ENCODE data around the gene FBXO44.
A peak's percentile ranks its signal among the peaks of the same experiment; 100 is the strongest.
"Not testable (repeated sequence)": the region's sequence is repeated elsewhere in the genome, so short reads cannot be mapped to it uniquely, and the experiment has no call there.

The FBXO44 gene

GRCh38 chr1:11654137-11654938, at the start of gene FBXO44, which contains the start of gene FBXO2:
Gene FBXO44, plus strand, starts transcription at chr1:11654877. Its CDS starts 959 bp downstream, at chr1:11655836.
Gene FBXO2, minus strand, starts transcription at chr1:11654429. Its CDS starts 89 bp downstream, at chr1:11654340.
- Histone ChIP-seq H3K27me3 (ENCODE audit: control insufficient read depth, insufficient read depth, low read length) (peaks cover 24% of the 10 kb centered on the region), H3K36me3 (ENCODE audit: control insufficient read depth, insufficient read depth, low read length) (no peaks in the 10 kb centered on the region), H3K4me3 (ENCODE audit: low read length) (no peak within 1 kb of the TSS), H3K9me3 (ENCODE audit: control insufficient read depth, low read length) (no peaks in the 10 kb centered on the region), H3K4me1 (ENCODE audit: control insufficient read depth, insufficient read depth, low read length) (peaks cover 32% of the 10 kb centered on the region), H3K9ac (ENCODE audit: low read length) (peak within 1 kb of the TSS; percentile 53)

- Histone ChIP-seq H3K36me3 (ENCODE audit: control insufficient read depth, insufficient read depth, low read length) (no peaks in the 10 kb centered on the region), H3K9ac (ENCODE audit: low read length) (no peak overlapping the region), H3K4me3 (ENCODE audit: low read length) (no peak overlapping the region), H3K9me3 (ENCODE audit: control insufficient read depth, low read length) (no peaks in the 10 kb centered on the region), H3K4me1 (ENCODE audit: control insufficient read depth, insufficient read depth, low read length) (no peaks in the 10 kb centered on the region), H3K27me3 (ENCODE audit: control insufficient read depth, insufficient read depth, low read length) (peaks cover 7% of the 10 kb centered on the region)
Observed at GRCh38 chr1:11606775-11607174, 47.9 kb upstream of the FBXO44 start.

- not testable (repeated sequence) for H3K27me3 ChIP-seq (ENCODE audit: control insufficient read depth, insufficient read depth, low read length); H3K36me3 ChIP-seq (ENCODE audit: control insufficient read depth, insufficient read depth, low read length); H3K4me3 ChIP-seq (ENCODE audit: low read length); H3K4me1 ChIP-seq (ENCODE audit: control insufficient read depth, insufficient read depth, low read length); H3K9me3 ChIP-seq (ENCODE audit: control insufficient read depth, low read length); H3K9ac ChIP-seq (ENCODE audit: low read length)
Observed at GRCh38 chr1:11608596-11609130, 46.0 kb upstream of the FBXO44 start.

- H3K9me3 ChIP-seq (ENCODE audit: control insufficient read depth, low read length); H3K36me3 ChIP-seq (ENCODE audit: control insufficient read depth, insufficient read depth, low read length); H3K4me1 ChIP-seq (ENCODE audit: control insufficient read depth, insufficient read depth, low read length): not testable (repeated sequence)
Observed at GRCh38 chr1:11609378-11609777, 45.3 kb upstream of the FBXO44 start.

GRCh38 chr1:11610629-11611180, 44.0 kb upstream of the FBXO44 start:
- H3K27me3 ChIP-seq (ENCODE audit: control insufficient read depth, insufficient read depth, low read length), result no peaks in the 10 kb centered on the region
- H3K4me1 ChIP-seq (ENCODE audit: control insufficient read depth, insufficient read depth, low read length), result no peaks in the 10 kb centered on the region
- H3K36me3 ChIP-seq (ENCODE audit: control insufficient read depth, insufficient read depth, low read length), result no peaks in the 10 kb centered on the region
- H3K9ac ChIP-seq (ENCODE audit: low read length), result no peak overlapping the region
- H3K9me3 ChIP-seq (ENCODE audit: control insufficient read depth, low read length), result no peaks in the 10 kb centered on the region
- H3K4me3 ChIP-seq (ENCODE audit: low read length), result no peak overlapping the region

More at GRCh38 chr1:11609378-11609777, 45.3 kb upstream of the FBXO44 start:
- not testable (repeated sequence) for H3K27me3 ChIP-seq (ENCODE audit: control insufficient read depth, insufficient read depth, low read length); H3K9ac ChIP-seq (ENCODE audit: low read length); H3K4me3 ChIP-seq (ENCODE audit: low read length)

- Histone ChIP-seq H3K9me3 (ENCODE audit: control insufficient read depth, low read length) (no peaks in the 10 kb centered on the region), H3K4me3 (ENCODE audit: low read length) (no peak overlapping the region), H3K36me3 (ENCODE audit: control insufficient read depth, insufficient read depth, low read length) (no peaks in the 10 kb centered on the region)
Observed at GRCh38 chr1:11611638-11612327, 42.9 kb upstream of the FBXO44 start.

GRCh38 chr1:11613347-11613746, 41.3 kb upstream of the FBXO44 start:
- Histone ChIP-seq H3K9me3 (ENCODE audit: control insufficient read depth, low read length) (no peaks in the 10 kb centered on the region), H3K4me3 (ENCODE audit: low read length) (no peak overlapping the region), H3K36me3 (ENCODE audit: control insufficient read depth, insufficient read depth, low read length) (no peaks in the 10 kb centered on the region), H3K4me1 (ENCODE audit: control insufficient read depth, insufficient read depth, low read length) (no peaks in the 10 kb centered on the region), H3K27me3 (ENCODE audit: control insufficient read depth, insufficient read depth, low read length) (peaks cover 4% of the 10 kb centered on the region), H3K9ac (ENCODE audit: low read length) (no peak overlapping the region)

More at GRCh38 chr1:11611638-11612327, 42.9 kb upstream of the FBXO44 start:
- Histone ChIP-seq H3K4me1 (ENCODE audit: control insufficient read depth, insufficient read depth, low read length) (no peaks in the 10 kb centered on the region), H3K9ac (ENCODE audit: low read length) (no peak overlapping the region), H3K27me3 (ENCODE audit: control insufficient read depth, insufficient read depth, low read length) (peaks cover 2% of the 10 kb centered on the region)

GRCh38 chr1:11615090-11615489, 39.6 kb upstream of the FBXO44 start:
- no peak overlapping the region for H3K9ac ChIP-seq (ENCODE audit: low read length)
- H3K9me3 ChIP-seq (ENCODE audit: control insufficient read depth, low read length), result no peaks in the 10 kb centered on the region
- H3K27me3 ChIP-seq (ENCODE audit: control insufficient read depth, insufficient read depth, low read length), result peaks cover 4% of the 10 kb centered on the region
- no peaks in the 10 kb centered on the region for H3K4me1 ChIP-seq (ENCODE audit: control insufficient read depth, insufficient read depth, low read length)
- no peaks in the 10 kb centered on the region for H3K36me3 ChIP-seq (ENCODE audit: control insufficient read depth, insufficient read depth, low read length)
- H3K4me3 ChIP-seq (ENCODE audit: low read length), result no peak overlapping the region

- H3K27me3 ChIP-seq (ENCODE audit: control insufficient read depth, insufficient read depth, low read length), result peaks cover 4% of the 10 kb centered on the region
Observed at GRCh38 chr1:11616766-11617165, 37.9 kb upstream of the FBXO44 start.

GRCh38 chr1:11617314-11617713, 37.4 kb upstream of the FBXO44 start:
- Histone ChIP-seq H3K4me1 (ENCODE audit: control insufficient read depth, insufficient read depth, low read length) (no peaks in the 10 kb centered on the region), H3K27me3 (ENCODE audit: control insufficient read depth, insufficient read depth, low read length) (peaks cover 4% of the 10 kb centered on the region), H3K9me3 (ENCODE audit: control insufficient read depth, low read length) (no peaks in the 10 kb centered on the region), H3K9ac (ENCODE audit: low read length) (no peak overlapping the region), H3K4me3 (ENCODE audit: low read length) (no peak overlapping the region), H3K36me3 (ENCODE audit: control insufficient read depth, insufficient read depth, low read length) (no peaks in the 10 kb centered on the region)

More at GRCh38 chr1:11616766-11617165, 37.9 kb upstream of the FBXO44 start:
- no peaks in the 10 kb centered on the region for H3K4me1 ChIP-seq (ENCODE audit: control insufficient read depth, insufficient read depth, low read length)
- no peak overlapping the region for H3K4me3 ChIP-seq (ENCODE audit: low read length)
- no peaks in the 10 kb centered on the region for H3K36me3 ChIP-seq (ENCODE audit: control insufficient read depth, insufficient read depth, low read length)
- H3K9ac ChIP-seq (ENCODE audit: low read length), result no peak overlapping the region
- no peaks in the 10 kb centered on the region for H3K9me3 ChIP-seq (ENCODE audit: control insufficient read depth, low read length)

GRCh38 chr1:11617741-11618140, 36.9 kb upstream of the FBXO44 start:
- peaks cover 4% of the 10 kb centered on the region for H3K27me3 ChIP-seq (ENCODE audit: control insufficient read depth, insufficient read depth, low read length)

GRCh38 chr1:11620405-11620804, 34.3 kb upstream of the FBXO44 start:
- H3K27me3 ChIP-seq (ENCODE audit: control insufficient read depth, insufficient read depth, low read length), result peaks cover 4% of the 10 kb centered on the region

More at GRCh38 chr1:11617741-11618140, 36.9 kb upstream of the FBXO44 start:
- no peaks in the 10 kb centered on the region for H3K9me3 ChIP-seq (ENCODE audit: control insufficient read depth, low read length)
- H3K4me3 ChIP-seq (ENCODE audit: low read length), result no peak overlapping the region
- H3K4me1 ChIP-seq (ENCODE audit: control insufficient read depth, insufficient read depth, low read length), result no peaks in the 10 kb centered on the region
- H3K9ac ChIP-seq (ENCODE audit: low read length), result no peak overlapping the region
- no peaks in the 10 kb centered on the region for H3K36me3 ChIP-seq (ENCODE audit: control insufficient read depth, insufficient read depth, low read length)

More at GRCh38 chr1:11620405-11620804, 34.3 kb upstream of the FBXO44 start:
- Histone ChIP-seq H3K4me3 (ENCODE audit: low read length) (no peak overlapping the region), H3K9ac (ENCODE audit: low read length) (no peak overlapping the region), H3K4me1 (ENCODE audit: control insufficient read depth, insufficient read depth, low read length) (no peaks in the 10 kb centered on the region), H3K9me3 (ENCODE audit: control insufficient read depth, low read length) (no peaks in the 10 kb centered on the region), H3K36me3 (ENCODE audit: control insufficient read depth, insufficient read depth, low read length) (no peaks in the 10 kb centered on the region)

Data from mucosa of stomach (tissue), 1 donor.